ENCODE results near the gene CDK14. TPM values are rescaled to one million over a fixed set of nuclear protein-coding genes. Genes with fewer than 3 reads are reported as not detected.

Gene CDK14
- total RNA-seq, 6 donors from 2014 or later: 21.7 to 53.4 (median 37.1) TPM

DNA sequence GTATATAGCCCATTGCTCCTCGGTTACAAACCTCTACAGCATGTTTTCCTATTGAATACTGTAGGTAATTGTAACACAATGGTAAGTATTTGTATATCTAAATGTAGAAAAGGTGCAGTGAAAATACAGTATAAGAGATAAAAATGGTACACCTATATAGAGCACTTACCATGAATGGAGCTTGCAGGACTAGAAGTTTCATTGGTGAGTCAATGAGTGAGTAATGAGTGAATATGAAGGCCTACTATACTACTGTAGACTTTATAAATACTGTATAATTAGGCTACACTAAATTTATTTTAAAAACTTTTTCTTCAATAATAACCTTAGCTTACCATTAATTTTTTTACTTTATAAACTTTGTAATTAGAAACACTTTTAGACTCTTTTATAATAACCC, 239.7 kb downstream of the CDK14 start:
- DNase-seq: no peak
- 74 to 96% methylated on average over 1 of the region's 1 CpG for WGBS, 2 donors
- TF ChIP-seq, protein P1, sequence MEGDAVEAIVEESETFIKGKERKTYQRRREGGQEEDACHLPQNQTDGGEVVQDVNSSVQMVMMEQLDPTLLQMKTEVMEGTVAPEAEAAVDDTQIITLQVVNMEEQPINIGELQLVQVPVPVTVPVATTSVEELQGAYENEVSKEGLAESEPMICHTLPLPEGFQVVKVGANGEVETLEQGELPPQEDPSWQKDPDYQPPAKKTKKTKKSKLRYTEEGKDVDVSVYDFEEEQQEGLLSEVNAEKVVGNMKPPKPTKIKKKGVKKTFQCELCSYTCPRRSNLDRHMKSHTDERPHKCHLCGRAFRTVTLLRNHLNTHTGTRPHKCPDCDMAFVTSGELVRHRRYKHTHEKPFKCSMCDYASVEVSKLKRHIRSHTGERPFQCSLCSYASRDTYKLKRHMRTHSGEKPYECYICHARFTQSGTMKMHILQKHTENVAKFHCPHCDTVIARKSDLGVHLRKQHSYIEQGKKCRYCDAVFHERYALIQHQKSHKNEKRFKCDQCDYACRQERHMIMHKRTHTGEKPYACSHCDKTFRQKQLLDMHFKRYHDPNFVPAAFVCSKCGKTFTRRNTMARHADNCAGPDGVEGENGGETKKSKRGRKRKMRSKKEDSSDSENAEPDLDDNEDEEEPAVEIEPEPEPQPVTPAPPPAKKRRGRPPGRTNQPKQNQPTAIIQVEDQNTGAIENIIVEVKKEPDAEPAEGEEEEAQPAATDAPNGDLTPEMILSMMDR (IDR thresholded peaks at IDR 0.05): no peak
- TF ChIP-seq EP300 (IDR thresholded peaks at IDR 0.05): no peak
- Histone ChIP-seq H3K9me3 (peaks cover 0 to 6% (median 5%) of the 10 kb centered on the region in 4 donors), H3K27me3 (no peaks in the 10 kb centered on the region), H3K4me3 (no peak overlapping the region), H3K4me1 (no peaks in the 10 kb centered on the region), H3K27ac (no peak overlapping the region), H3K36me3 (no peaks in the 10 kb centered on the region)
- no peak for ATAC-seq (ENCODE audit: low FRiP score in 2 of 2)

DNA sequence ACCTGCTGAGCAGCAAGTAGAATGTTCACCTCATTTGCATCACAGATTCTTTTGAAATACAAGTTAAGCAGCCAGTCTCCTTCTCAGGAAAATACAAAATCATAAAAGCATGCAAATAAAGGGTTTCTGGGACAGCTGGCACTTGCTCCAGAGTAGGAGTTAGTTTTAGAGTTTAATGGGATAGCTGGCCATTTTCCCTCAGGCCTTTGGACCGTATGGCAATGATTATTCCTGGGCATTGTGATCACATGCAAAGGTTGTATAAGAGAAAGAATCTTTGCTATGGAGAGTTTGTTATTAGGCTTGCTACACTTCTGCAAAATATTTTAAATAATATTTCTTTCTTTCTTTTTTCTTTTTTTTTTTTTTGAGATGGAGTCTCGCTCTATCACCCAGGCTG, 240.8 kb downstream of the CDK14 start:
- Histone ChIP-seq H3K4me3 (no peak overlapping the region), H3K36me3 (no peaks in the 10 kb centered on the region), H3K4me1 (no peaks in the 10 kb centered on the region), H3K27ac (no peak overlapping the region), H3K27me3 (no peaks in the 10 kb centered on the region), H3K9me3 (peaks cover 0 to 6% (median 5%) of the 10 kb centered on the region in 4 donors)
- no peak for DNase-seq
- TF ChIP-seq, protein P1 (IDR thresholded peaks at IDR 0.05): no peak
- TF ChIP-seq EP300 (IDR thresholded peaks at IDR 0.05) (no peak), POLR2AphosphoS5 (IDR thresholded peaks at IDR 0.05) (no peak), POLR2A (IDR thresholded peaks at IDR 0.05) (no peak)
- no peak for ATAC-seq (ENCODE audit: low FRiP score in 2 of 2)
- 95 to 98% methylated on average over 2 of the region's 2 CpGs for WGBS, 2 donors

DNA sequence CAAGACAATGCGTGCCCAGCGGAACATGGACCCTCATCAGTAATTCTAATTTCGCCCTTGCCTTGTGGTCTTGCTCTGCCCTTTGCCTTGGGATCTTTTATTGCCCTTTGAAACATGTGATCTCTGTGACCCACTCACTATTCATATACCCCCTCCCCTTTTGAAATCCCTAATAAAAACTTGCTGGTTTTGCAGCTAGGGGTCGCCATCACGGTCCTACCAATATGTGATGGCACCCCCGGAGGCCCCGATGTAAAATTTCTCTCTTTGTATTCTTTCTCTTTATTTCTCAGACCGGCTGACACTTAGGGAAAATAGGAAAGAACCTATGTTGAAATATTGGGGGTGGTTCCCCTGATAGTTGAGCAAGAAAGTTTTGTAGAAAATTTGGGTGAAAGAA, 242.7 kb downstream of the CDK14 start:
- H3K27ac ChIP-seq: no peak overlapping the region
- H3K4me3 ChIP-seq: no peak overlapping the region
- peaks cover 0 to 6% (median 5%) of the 10 kb centered on the region in 4 donors for H3K9me3 ChIP-seq
- no peaks in the 10 kb centered on the region for H3K4me1 ChIP-seq
- DNase-seq (no peak), ATAC-seq (ENCODE audit: low FRiP score in 2 of 2) (no peak)
- no peaks in the 10 kb centered on the region for H3K36me3 ChIP-seq
- H3K27me3 ChIP-seq: no peaks in the 10 kb centered on the region
- WGBS, 2 donors: 95 to 96% methylated on average over 8 of the region's 8 CpGs
- TF ChIP-seq EP300 (IDR thresholded peaks at IDR 0.05) (no peak), POLR2A (IDR thresholded peaks at IDR 0.05) (no peak), POLR2AphosphoS5 (IDR thresholded peaks at IDR 0.05) (no peak)
- TF ChIP-seq, protein P1 (IDR thresholded peaks at IDR 0.05): no peak

DNA sequence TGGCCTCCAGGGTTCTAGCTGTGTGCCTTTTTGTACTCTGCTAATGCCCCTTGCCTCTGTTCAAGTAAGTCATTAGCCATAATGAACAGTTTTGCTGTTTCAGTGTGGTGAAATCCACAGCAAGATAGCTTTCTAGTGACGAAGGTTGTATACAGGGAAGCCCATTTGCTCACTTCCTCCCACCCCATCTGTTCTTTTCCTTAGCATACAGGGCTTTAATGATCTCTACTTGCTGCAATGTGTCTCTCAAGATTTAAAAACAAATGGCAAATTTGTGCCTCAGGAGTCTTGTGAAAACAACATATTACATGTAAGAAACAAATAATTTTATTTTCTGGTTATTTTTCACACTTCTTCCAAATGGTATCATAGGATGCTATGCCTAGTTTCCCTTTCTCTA, 243.2 kb downstream of the CDK14 start:
- 75 to 91% methylated on average over 1 of the region's 1 CpG for WGBS, 2 donors
- ATAC-seq (ENCODE audit: low FRiP score in 2 of 2): no peak

More for the DNA sequence above, 243.2 kb downstream of the CDK14 start:
- H3K27me3 ChIP-seq: no peaks in the 10 kb centered on the region
- no peak overlapping the region for H3K4me3 ChIP-seq
- no peak for DNase-seq
- no peaks in the 10 kb centered on the region for H3K4me1 ChIP-seq
- no peak overlapping the region for H3K27ac ChIP-seq
- H3K36me3 ChIP-seq: no peaks in the 10 kb centered on the region
- TF ChIP-seq, protein P1 (IDR thresholded peaks at IDR 0.05): no peak
- TF ChIP-seq POLR2A (IDR thresholded peaks at IDR 0.05): no peak
- TF ChIP-seq POLR2AphosphoS5 (IDR thresholded peaks at IDR 0.05): no peak
- no peak for TF ChIP-seq EP300 (IDR thresholded peaks at IDR 0.05)
- H3K9me3 ChIP-seq: peaks cover 0 to 6% (median 5%) of the 10 kb centered on the region in 4 donors

Measured in upper lobe of left lung (tissue), 6 donors.